Measurements from ENCODE around the gene GP9. TPM values are rescaled to one million over a fixed set of nuclear protein-coding genes. Genes with fewer than 3 reads are reported as not detected.
"Not testable (repeated sequence)": the region's sequence is repeated elsewhere in the genome, so short reads cannot be mapped to it uniquely, and the experiment has no call there.

Gene GP9
- total RNA-seq, 1 donor from 2014 or later = 0.20 TPM

GRCh38 chr3:129047553-129047839 lies 13.1 kb upstream of the GP9 start:
- DNase-seq (ENCODE audit: low spot score) (no peak), ATAC-seq (no peak)

DNA sequence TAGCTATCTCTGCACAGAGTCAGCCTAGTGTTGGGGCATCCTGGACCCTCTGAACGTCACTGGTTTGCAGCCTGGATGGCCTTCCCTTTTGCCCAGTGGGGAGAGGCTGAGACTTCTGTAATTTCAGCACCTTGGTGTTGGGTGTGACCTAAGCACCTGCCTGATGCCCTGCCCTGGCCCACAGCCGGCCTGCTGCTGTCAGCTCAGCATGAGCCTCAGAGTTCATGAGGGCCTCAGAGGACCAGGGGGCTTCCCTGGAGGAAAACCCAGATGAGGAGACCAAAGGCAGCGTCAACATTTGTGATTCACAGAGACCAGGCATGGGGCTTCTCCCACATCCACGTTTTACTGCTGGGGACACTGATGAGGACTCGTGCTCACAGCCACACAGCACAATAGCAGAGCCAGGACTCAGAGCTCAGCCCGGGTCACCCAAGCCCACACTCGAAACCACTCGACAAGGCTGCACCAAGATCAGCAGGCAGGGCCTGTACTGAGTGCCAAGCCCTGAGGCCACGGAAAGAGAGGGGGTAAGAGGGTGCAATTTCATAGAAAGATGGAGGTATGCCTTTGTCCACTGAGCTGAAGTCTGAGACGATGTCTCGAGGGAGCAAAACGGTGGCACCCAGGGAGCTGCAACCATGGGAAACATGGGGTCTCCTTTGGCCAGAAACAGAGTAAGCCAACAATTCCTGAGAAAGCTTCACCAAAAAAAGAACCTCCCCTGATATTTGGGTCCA lies 9.9 kb upstream of the GP9 start:
- DNase-seq (ENCODE audit: low spot score) (no peak), ATAC-seq (no peak)

GRCh38 chr3:129051871-129052340 lies 8.7 kb upstream of the GP9 start:
- DNase-seq (ENCODE audit: low spot score) (no peak), ATAC-seq (no peak)

GRCh38 chr3:129052675-129053074 lies 7.9 kb upstream of the GP9 start:
- peak; percentile 76 for ATAC-seq
- DNase-seq (ENCODE audit: low spot score) = peak; percentile 82

- no peak for DNase-seq (ENCODE audit: low spot score)
Observed at GRCh38 chr3:129054605-129055104, 5.9 kb upstream of the GP9 start.

GRCh38 chr3:129056451-129057173 lies 4.0 kb upstream of the GP9 start:
- ATAC-seq (no peak), DNase-seq (ENCODE audit: low spot score) (no peak)

More at GRCh38 chr3:129054605-129055104, 5.9 kb upstream of the GP9 start:
- no peak for ATAC-seq

GRCh38 chr3:129057249-129057648 lies 3.3 kb upstream of the GP9 start:
- no peak for DNase-seq (ENCODE audit: low spot score)
- ATAC-seq = no peak

DNA sequence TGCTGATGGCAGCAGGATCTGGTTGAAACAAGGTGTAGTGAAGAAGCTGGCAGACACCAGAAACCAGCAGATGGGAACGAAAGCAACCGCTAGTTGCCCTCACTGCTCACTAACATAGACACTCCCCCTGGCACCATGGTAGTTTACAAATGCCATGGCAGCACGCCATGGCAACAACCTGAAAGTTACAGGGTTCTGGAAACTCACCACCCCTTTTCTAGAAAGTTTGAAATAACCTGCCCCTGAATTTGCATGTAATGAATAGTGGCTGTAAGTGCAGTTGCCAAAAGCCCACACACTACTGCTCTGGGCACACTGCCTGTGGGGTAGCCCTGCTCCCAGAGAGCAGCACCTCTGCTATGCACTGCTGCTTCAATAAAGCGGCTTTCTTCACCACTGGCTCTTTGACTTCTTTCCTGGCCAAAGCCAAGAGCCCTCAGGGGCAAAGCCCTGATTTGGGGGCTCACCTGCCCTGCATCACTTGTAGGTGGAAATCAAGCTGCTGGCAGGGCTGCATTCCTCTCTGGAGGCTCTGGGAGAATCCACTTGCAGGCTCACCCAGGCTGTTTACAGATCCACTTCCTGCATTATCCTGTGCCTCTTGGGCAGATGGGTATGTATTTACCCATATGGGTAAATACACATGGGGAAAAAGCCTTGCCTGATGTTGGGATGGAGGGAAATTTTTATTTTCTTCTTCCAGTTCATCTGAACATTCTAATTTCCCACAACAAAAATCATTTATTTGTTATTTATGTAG lies 2.0 kb upstream of the GP9 start:
- ATAC-seq (peak; percentile 85), DNase-seq (ENCODE audit: low spot score) (peak; percentile 80)

GRCh38 chr3:129059311-129059958 lies 1.1 kb upstream of the GP9 start:
- no peak for ATAC-seq
- no peak for DNase-seq (ENCODE audit: low spot score)

GRCh38 chr3:129061023-129061887 lies 676 bp downstream of the GP9 start:
- DNase-seq (ENCODE audit: low spot score) = no peak

DNA sequence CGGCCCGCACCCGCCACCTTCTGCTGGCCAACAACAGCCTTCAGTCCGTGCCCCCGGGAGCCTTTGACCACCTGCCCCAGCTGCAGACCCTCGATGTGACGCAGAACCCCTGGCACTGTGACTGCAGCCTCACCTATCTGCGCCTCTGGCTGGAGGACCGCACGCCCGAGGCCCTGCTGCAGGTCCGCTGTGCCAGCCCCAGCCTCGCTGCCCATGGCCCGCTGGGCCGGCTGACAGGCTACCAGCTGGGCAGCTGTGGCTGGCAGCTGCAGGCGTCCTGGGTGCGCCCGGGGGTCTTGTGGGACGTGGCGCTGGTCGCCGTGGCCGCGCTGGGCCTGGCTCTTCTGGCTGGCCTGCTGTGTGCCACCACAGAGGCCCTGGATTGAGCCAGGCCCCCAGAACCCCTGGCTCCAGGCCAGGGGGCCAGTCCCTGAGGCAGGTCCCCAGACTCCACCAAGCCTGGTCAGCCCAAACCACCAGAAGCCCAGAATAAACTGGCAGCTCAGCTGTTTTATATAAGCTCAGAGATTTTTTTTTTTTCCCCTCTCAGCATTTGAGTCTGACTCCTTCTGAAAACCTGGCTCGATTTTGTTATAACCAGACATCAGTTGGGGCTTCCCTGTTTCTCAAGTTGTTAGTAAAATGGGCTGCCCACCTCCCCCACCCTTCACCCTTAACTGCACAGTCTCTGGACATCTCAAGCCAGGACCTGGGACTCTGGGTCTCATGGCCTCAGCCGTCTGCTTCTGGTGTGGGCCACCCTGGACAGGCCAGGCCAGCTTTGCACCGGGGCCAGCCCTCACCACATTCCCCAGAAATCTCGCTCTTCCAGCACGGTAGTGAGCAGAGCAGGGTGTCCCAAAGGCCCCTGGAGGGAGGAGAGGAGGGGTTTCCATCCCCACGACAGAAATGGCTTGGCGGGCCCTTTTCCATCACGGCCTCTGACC lies 1.6 kb downstream of the GP9 start:
- ATAC-seq (no peak), DNase-seq (ENCODE audit: low spot score) (no peak)

More at GRCh38 chr3:129061023-129061887, 676 bp downstream of the GP9 start:
- ATAC-seq = no peak

DNA sequence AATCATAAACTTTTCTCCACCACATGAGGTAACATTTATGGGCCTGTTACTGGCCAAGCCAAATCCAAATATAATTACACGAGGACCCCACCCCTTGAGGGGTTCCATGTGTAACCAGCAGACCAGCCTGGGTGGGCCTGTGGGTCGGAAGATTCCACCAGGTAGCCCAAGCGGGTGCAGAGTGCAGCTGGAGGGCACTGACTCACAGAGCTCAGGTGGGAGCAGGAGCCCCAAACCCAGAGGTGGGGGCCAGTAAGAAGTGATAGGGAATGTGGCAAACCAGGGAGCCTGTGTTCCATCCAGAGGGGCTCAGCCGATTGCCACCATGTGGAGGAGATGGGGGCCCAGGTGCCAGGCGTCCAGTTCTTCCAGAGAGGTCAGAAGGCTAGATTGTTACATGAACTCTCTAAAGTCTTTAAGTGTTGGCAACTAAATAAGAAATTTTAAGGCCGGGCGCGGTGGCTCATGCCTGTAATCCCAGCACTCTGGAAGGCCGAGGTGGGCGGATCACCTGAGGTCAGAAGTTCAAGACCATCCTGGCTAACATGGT lies 2.6 kb downstream of the GP9 start:
- DNase-seq (ENCODE audit: low spot score) (no peak), ATAC-seq (no peak)

- DNase-seq (ENCODE audit: low spot score) (no peak), ATAC-seq (no peak)
Observed at GRCh38 chr3:129063841-129064482, 3.4 kb downstream of the GP9 start.

- DNase-seq (ENCODE audit: low spot score) (no peak), ATAC-seq (no peak)
Observed at GRCh38 chr3:129065016-129065719, 4.6 kb downstream of the GP9 start.

GRCh38 chr3:129065720-129066073 lies 5.1 kb downstream of the GP9 start:
- DNase-seq (ENCODE audit: low spot score) (no peak), ATAC-seq (no peak)

DNA sequence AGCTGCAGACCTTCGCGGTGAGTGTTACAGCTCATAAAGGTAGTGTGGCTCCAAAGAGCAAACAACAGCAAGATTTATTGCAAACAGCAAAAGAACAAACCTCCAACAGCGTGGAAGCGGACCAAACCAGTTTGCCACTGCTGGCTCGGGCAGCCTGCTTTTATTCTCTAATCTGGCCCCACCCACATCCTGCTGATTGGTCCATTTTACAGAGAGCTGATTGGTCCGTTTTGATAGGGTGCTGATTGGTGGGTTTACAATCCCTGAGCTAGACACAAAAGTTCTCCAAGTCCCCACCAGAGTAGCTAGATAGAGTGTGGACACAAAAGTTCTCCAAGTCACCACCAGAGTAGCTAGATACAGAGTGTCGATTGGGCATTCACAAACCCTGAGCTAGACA lies 7.1 kb downstream of the GP9 start:
- DNase-seq (ENCODE audit: low spot score); ATAC-seq: not testable (repeated sequence)

DNA sequence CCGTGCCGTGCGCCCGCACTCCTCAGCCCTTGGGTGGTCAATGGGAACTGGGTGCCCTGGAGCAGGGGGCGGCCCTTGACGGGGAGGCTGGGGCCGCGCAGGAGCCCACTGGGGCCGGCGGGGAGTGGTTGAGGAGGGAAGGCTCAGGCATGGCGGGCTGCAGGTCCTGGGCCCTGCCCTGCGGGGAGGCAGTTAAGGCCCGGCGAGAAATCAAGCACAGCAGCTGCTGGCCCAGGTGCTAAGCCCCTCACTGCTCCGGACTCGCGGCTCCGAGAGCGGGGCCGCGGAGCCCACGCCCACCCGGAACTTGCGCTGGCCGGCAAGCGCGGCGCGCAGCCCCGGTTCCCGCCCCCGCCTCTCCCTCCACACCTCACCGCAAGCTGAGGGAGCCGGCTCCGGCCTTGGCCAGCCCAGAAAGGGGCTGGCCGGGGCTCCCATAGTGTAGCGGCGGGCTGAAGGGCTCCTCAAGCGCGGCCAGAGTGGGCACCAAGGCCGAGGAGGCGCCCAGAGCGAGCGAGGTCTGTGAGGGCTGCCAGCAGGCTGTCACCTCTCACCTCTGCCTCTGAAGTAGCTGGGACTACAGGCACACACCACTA lies 7.8 kb downstream of the GP9 start:
- ATAC-seq (peak; percentile 62), DNase-seq (ENCODE audit: low spot score) (no peak)

All from left lobe of liver (tissue), 2 donors.